22Rv1 (cell line): ENCODE data around the gene TMEM132D.

Source experiments
- ZFX ChIP-seq: fragments of 450-650 bp; IDR thresholded peaks from 2 replicates; pipeline ENCODE4 v1.6.1; 2017; ENCODE audit warnings: antibody characterized with exemption, borderline replicate concordance
- TF ChIP-seq, protein P1 (sequence below): fragments of 450-650 bp; IDR thresholded peaks from 2 replicates; pipeline ENCODE4 v1.5.1; 2017; ENCODE audit warnings: mild to moderate bottlenecking

GRCh38 chr12:129081755-129082250 lies 822.0 kb downstream of the TMEM132D start:
- TF ChIP-seq, protein P1, sequence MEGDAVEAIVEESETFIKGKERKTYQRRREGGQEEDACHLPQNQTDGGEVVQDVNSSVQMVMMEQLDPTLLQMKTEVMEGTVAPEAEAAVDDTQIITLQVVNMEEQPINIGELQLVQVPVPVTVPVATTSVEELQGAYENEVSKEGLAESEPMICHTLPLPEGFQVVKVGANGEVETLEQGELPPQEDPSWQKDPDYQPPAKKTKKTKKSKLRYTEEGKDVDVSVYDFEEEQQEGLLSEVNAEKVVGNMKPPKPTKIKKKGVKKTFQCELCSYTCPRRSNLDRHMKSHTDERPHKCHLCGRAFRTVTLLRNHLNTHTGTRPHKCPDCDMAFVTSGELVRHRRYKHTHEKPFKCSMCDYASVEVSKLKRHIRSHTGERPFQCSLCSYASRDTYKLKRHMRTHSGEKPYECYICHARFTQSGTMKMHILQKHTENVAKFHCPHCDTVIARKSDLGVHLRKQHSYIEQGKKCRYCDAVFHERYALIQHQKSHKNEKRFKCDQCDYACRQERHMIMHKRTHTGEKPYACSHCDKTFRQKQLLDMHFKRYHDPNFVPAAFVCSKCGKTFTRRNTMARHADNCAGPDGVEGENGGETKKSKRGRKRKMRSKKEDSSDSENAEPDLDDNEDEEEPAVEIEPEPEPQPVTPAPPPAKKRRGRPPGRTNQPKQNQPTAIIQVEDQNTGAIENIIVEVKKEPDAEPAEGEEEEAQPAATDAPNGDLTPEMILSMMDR: no peak
- TF ChIP-seq ZFX: no peak
